HG03442 (cell line): Measurements from ENCODE around the gene HOXB3.

Experiments
- ATAC-seq: cut with Tn5 transposase; IDR thresholded peaks from one replicate; pipeline ENCODE4 v1.9.1; 2021; ENCODE audit warnings: mild to moderate bottlenecking, moderate library complexity; ENCODE audit not compliant: unreplicated experiment

The HOXB3 gene

DNA sequence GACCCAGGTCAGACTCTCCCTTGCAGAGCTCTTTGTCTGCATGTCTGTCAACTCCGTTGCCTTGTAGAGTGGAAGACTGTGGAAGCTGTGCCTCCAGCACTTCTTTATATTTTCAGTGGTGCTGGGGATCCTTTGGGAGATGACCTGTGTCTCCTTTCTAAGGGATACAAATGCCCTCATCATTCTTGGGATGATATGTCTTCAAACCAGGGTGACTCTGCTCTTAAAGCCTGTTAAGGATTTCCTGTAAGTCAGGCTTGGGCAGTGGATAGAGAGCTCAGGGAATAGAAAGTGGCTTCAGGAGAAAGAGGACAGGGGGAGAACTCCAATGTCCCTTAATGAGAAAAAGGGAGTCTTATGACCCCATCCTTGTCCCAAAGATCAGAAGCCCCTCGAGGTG is 1.5 kb downstream of the HOXB3 start:
- no peak for ATAC-seq

DNA sequence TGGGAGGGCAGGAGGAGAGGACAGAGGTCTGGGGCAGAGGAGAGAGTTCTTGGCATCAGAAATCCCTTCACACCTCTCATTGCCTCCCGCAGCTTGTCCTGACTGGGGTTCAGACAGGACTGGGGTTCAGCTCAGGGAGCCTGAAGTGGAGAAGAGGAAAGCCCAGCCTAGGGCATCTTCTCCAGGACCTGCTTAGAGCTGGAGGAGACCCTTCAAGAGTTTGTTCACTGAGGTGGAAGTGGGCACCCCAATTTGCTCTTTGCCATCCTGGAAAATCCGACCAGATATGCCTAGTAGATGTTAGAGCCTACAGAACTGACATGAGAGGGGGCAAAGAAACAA is 2.0 kb downstream of the HOXB3 start:
- no peak for ATAC-seq

DNA sequence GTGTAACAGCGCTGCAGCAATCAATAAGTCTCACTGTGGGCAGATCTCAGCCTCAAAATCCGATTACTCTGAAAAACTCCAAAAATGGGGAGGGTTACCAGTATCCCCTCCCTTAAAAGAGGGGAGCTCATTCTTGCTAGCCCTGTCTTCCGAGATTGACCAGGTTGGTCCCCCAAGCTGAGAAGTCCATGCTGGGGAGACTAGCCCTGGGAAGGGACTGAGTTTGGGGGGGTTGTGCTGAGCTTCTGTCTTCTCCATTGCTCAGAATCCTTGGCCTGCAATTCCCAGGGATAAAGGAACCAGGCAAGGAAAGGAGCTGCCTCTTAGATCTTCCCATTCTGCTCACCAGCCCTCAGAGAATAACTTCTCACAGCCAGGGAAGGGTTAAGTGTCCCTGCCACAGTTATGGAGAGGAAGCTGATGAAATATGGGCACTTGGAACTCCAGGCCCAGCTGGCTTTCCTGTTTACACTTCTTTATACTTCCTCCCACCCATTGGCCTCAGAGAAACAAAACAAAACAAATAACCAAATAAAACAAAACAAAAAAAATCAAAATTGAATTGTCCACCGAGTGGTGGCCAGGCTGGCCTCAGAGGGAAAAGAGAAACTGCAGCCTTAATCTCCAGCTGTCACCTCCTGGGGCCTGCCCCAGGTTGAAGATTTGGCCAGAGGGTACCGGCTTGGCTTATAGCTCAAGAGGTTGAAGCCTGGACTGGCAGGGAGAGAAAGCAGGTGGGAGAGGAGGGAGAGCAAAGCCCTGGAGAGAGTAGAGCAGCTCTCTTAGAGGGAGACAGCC is 2.6 kb downstream of the HOXB3 start:
- ATAC-seq = no peak

DNA sequence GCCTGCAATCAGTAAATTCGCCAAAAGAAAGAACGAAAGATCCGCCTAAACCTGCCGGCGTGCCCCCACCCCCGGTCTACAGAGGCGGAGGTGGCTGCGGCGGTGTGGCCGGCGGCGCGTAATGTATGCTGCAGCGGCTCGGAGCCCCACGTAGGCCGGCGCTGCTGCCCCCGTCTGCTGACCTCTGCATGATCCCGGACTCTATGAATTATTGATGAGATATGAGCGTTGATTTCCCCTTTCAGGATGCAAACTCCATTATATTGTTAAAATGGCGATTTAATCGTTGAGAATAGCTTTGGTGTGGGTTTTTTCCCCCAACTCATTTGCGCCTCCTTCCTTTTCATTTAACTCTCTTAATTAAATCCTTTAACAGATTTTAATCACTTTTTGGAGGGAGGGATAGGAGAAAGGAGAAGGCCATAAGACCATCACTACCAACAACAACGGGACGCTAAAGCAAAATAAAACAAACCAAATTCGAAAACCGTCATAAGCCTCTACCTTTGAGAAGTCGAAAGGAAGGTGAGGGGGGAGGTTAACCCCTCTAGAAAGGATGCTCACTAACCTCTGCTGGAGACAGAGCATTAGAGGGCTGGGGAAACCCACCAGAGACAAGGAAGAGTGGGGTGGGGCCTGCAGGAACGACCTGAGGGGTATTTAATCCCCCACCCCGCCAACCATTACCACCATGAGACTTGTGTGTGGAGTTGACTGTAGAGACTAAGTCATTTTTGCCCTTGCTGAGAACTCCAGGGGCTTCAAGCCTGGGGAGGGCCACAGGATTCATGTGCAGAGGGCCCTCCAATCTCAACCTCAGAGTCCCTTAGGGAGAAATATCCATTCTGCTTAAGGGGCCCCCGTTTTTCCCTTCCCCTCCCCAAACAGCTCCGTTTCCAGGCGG is 3.4 kb downstream of the HOXB3 start:
- no peak for ATAC-seq

DNA sequence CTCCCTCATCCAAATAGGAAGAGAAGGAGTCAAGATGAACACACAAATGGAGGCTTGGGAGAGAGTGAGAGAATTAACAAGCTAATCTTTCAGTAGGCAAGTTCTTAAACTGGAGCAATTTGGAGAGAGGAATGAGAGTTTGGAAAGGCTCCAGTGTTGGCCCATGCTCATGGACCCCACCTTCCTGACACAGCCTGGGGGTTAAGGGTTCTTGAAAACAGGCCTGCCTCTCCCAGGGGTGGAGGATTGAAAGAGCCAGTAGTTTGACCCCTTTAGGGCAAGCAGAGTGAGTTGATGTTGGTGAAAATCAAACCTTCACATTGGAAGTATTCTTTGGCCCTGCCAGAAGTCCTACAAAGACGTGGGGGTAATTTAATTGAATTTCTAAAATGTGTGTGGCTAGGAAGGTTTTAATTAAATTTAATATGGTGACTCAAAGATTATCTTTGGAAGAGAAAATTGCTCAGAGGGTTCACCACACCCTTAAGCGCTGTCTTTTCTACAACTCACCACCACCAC is 5.8 kb downstream of the HOXB3 start:
- no peak for ATAC-seq

DNA sequence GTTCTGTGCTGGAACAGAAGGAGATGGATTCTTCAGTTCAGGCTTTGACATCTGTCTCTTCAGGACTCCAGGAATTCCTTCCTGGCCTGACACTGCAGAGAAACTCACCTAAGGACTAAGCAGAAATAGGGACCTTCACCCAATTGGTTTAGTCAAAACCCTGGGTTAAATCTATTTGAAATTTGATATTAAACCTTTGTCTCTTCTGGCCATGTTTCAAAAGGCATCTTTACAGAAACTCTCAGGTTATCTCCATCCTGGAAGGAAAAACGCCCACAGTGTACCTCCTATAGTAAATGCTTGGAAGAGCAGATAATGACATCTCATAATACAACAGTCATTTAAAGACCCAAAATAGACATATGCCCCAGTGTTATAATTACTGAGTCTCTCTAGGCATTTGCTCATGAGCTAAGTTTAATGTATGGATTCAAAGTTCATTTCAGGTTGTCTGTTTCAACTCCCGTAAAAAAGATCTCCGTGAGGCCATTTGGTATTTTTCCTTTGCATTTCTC is 6.3 kb downstream of the HOXB3 start:
- ATAC-seq = no peak

DNA sequence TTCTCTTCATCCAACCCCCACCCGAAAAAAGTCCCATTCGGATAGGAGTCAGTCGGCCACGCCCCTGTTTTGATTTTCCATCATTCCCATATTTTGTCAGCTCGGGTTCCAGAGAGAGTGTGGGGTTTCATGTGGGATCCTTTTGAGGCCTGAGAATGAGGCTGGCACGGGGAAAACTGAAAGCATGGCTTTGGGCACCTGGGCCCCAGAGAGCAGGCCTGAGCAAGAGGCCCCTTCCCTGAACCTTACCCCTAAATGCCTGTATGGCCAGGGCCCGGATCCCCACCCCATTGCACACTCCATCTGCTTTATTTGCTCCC is 7.3 kb downstream of the HOXB3 start:
- no peak for ATAC-seq

DNA sequence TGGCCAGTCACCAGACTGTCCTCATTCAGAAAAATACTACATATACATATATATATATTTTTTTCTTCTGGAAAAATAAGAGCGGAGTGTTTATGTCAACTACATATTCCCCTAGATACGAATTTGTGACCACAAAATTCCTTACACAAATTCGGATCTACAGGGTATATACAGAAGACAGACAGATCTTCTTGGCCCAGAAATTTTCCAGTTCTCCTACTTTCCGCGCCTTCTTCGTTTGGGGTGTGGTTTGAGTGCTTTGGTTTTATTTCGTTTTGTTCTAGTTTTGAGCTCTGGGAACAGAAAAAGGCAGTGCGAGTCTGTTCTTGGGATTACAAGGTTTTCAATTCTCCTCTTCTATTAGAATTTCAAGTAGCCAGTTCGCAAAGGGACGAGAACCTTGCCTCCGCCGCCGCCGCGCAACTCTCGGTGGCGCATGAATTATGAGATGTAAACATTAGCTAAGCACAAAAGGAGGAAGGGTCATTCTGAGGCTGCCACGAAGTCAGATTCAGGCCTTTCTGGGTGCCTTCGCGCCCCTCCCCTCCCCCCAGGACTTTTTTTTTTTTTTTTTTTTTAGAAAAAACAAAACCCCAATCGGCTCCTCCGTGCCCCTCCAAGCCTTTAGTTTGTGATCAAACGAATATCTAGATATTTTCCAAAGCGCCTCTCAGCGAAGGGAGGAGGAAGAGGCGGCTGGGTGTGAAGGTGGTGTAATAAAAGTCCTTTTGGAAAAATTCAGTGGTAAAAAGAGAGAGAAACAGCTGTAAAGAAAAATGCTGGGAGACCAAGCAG is 10.1 kb downstream of the HOXB3 start:
- ATAC-seq = no peak

DNA sequence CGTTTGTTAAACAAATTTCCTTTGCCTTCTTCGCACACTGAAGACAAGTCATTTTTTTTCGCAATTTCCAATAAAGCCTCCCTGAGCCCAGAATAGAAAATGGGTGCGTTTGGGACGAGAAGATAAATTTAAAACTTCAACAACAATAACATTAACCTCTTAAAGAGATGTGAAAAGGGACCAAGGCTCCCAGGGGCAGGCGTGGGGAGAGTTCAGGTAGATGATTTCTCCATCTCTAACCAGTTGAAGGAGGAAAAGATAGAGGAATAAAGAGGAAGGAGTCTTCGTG is 10.6 kb downstream of the HOXB3 start:
- no peak for ATAC-seq

DNA sequence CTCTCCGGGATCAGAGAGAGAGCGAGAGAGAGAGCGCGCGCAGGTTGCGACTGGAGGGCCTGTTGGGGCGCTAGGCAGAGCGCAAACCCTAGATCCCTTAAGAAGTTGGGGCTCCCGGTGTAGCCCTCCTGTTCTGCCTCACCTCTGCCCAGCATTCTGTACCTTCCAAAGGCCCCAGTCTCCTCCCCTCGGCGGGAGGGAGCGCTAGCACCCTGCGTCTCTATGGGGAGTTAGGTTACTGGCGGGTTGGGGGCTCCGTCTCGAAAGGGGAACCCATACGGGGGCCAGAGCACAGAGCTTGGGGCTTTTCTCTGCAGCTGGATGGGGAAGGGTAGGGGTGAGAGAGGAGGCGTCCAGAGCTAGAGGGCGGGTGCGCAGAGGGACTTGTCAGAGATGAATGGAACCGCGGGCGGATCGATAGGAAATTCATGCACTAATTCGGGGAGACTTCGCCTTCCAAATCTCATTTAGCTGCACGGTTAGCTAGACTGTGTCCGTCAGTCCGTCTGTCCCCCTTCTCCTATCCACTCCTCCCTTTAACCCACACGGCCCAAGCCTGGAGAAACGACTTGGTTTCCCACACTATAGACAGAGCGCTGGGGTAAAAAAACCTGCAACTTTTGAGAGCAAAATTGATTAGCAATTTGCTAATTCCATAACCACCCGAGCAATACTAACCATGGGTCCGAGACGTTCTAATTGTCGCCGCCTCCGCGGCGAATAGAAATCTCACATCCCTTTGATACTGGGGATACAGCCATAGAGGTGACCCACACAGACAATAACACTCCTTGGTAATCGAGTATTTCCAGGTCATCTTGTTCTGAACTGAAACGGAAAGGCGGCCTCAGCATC is 11.2 kb downstream of the HOXB3 start:
- ATAC-seq = no peak

DNA sequence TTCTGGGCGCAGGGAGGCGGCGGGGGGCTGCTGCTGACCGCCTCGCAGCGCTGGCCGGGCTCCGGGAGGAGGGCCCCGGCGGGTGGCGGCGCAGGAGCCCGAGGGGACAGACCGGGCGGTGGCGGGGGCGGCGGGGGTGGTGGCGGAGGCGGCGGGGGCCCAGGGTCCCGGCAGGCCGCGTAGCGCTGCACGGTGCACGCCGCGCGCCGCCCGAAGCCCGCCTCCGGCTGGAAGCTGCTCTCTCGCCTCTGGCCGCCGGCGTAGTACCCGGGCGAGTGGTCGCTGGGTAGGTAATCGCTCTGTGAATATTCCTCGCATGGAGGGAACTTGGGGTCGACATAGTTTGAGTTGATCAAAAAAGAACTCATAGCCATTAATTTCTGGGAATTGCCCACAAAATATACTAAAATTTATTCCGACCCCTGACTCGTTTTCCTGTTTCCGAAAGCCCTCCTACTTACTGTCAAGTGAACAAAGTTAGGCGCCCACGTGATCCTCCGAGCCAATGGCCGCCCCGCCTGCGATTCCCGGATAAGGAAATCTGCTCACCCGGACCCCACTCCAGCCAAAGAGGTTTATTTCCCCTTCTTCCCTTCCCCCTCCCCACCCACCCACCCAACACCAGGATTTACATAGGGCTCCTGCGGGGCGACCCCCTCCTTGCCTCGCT is 12.0 kb downstream of the HOXB3 start, which contains the start of gene HOXB4:
HOXB4 (minus strand) TSS at position 405 of the 670 bp plus-strand sequence; CDS start at position 374, 31 bp downstream.
- ATAC-seq = no peak

DNA sequence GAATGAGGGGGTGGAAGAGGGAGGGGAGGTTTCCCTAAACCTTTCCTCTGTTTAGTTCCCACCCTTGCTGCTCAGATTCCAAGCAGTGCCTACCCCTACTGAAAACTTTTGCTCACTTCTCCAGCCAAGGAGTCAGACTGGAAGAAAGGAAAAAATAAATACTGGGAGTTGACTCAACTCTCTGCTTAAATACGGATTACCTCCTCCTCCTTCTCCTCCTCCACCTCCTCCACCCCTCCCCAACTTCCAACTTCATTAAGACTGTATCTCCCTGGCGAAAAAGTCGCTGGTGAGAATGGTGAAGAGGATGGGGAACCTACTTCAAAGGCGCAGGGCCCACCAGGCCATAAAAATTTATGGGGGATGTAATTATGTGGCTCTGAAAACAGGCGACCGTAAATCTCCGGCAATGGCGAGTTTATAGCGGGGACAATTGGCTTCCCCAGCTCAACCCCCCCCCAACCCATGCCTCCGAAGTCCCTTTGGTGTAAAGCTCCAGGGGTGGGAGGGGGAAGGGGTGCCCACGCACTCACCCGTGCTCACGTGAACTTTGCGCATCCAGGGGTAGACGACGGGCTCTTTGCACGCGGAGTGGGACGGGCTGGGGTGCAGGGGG is 12.6 kb downstream of the HOXB3 start:
- ATAC-seq = no peak

DNA sequence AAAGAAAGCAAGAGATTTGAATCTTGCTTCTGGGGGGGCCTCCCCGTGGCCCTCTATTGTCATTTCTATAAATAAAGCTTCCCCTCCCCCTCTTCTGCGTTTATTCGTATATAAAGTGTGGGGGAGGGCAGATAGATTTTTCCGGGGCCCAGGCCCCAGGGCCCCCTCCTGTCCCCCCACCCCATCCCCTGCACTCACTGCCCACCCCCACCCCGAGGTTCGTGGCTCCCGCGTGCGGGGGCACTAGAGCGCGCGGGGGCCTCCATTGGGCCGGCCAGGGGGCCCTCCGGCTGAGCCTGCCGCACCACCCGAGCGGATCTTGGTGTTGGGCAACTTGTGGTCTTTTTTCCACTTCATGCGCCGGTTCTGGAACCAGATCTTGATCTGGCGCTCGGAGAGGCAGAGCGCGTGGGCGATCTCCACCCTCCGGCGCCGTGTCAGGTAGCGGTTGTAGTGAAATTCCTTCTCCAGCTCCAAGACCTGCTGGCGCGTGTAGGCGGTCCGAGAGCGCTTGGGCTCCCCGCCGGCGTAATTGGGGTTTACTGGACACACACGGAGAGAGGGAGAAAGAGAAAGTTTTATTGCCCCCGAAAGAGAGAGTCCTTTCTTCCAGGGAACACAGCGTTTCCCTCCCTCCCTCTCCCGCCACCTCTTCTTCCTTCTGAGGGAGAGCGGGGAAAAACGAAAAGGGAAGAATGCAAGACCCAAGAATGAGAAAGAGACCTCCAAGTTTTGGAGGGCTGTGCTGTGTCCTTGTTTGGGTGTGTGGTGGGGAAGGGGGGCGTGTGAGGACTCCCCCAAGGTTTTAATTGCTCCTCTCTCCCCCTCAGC is 13.3 kb downstream of the HOXB3 start:
- ATAC-seq = no peak

DNA sequence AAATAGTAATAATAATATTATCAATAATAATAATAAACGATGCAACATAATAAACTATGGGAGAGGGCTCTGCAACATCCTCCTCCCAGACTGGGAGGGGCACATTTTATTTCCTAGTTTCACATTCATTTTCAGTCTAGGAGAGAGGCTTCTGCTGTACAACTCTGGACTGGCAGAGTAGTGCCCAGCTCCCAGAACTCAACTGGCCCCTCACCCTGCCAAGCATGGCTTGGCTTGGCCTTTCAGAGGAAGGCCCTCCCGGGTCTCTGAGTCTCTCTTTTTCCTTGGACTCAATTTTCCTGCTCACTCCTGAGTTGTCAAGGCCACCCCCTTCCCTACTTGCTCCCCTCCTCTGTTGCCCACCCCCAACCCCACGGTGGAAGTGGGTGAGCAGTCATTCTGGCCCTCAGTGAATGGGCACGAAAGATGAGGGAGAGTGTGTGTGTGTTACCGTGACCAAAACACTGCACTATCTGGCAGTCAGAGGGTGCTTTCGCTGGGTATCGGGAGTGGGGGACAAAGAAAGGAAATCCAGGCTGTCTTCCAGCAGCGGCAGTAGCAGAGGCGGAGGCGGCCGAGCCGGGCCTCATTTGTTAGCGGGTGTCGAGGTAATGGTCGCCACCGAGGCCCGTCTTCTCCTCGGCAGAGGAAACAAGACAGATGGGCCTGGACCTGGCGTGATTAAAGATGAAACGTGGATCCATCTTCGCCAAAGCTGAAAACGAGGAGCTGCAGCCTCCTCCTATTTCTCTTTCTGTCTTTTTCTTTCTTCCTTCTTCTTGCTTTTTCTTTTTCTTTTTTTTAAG is 14.2 kb downstream of the HOXB3 start:
- no peak for ATAC-seq

DNA sequence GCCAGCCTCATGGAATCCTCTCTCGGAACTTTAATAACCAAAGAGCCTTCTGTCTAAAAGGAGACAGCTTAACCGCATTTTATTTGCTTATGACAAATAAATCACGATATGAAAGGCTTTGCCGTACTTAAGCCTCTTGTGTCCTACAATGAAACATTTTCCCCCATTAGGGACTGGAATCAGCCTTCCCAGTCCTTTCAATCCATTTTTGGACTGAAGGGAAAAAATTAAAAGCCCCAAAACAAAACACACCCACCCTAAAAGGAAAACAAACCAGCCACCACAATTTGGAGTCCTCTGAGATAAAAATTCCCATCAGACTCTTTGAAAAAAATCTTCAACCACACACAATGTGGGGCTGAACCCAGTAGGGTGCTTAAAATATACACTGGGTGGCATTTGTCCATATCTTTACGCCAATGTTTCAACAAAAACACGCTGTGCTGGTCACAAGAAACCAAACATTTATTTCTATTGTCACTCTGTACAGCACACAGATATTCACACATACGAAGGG is 14.9 kb downstream of the HOXB3 start:
- ATAC-seq = no peak

DNA sequence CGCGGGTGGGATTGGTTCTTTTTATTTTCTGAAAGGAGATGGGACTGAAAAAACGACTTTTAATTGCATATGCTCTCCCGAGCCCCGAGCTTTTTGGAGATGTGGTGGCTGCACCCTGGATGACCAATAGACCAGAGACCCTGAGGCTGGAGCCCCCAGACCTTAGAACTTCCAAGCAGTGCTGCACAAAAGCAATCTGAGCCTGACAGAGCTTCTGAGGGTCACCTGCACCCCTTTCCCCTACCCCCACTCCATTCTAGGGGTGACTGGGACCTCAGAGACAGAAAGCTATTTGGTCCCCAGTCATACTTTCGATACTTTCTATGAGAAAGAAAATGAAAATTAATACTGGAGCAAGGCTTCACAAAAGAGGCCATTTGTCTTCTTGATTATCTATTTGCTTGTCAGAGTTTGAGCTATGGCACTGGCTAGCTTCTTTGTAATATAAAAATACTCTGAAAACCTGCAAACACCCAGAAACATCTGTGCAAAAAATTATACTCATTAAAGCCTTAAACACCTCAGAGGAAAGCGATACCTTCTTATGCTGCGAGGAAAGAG is 15.5 kb downstream of the HOXB3 start:
- no peak for ATAC-seq

DNA sequence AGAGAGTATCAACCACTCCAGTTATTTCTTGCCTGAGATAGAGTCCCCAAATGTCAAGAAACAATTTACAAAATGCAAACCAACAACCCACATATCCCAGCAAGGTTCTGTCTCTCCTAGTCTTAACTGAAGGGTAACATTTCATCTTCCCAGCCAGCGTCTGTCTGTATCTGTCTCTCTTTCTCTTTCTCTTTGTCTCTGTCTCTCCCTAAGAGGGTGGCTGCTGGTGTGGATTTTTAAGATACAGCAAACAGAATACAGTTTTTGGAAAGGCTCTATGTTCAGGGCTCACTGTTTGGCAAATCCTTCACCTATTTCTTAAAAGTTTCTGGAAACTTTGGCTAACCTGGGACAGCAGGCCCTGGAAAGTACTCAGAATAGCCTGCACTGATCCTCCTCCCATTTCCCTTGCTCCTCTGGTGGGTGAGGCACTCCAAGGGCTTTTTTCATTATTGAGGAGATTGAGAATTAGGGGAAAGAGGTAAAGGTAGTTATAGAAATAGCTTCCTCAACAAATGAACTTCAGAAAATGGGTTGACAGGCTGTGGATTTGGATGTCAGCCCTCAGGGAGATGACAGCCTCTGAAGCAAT is 18.1 kb downstream of the HOXB3 start:
- no peak for ATAC-seq
